AML-193 (cell line): Measurements from ENCODE around the gene NT5DC3.

ENCODE experiments used
- DNase-seq, 2 experiments: peaks; one replicate each; lab custom pipeline; 2025; lab: John Stamatoyannopoulos, UW

Gene NT5DC3

GRCh38 chr12:103783744-103784664 lies 57.0 kb downstream of the NT5DC3 start:
- no peak for DNase-seq

- no peak for DNase-seq
Observed at GRCh38 chr12:103782399-103782798, 58.6 kb downstream of the NT5DC3 start.

- DNase-seq = no peak
Observed at GRCh38 chr12:103780992-103781391, 60.0 kb downstream of the NT5DC3 start.

- no peak for DNase-seq
Observed at GRCh38 chr12:103780093-103780440, 61.0 kb downstream of the NT5DC3 start.

DNA sequence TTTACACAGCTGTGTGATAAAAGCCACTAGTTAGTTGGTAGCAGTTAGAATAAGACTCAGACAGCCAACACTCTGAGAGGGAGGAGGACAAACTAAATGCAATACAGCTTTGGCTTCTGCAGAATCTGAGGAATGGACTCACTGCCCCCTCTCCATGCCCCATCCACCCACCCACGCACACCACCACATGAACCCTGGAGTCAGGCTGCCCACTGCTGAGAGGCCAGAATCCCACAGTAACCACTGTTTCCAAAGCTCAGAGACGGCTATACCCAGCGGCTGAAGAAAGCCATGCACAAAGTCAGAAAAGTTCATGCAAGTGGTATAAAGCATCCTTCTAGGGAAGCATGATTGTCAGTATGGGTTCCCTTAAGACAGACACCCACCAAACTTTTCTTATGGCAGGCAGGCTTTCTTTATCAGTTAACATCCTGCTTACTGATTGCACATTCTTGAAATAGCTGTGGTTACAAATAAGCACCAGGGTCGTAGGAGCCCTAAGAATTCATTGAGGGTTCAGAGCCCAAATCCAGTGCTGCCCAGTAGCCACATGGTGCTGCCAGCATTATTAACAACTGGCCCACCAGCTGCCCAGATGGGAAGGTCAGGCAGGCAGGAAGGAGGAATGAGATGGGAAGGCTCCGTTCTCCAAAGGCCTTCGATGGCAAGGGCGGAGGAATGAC lies 61.5 kb downstream of the NT5DC3 start:
- DNase-seq = peak; percentile 89 to 100

DNA sequence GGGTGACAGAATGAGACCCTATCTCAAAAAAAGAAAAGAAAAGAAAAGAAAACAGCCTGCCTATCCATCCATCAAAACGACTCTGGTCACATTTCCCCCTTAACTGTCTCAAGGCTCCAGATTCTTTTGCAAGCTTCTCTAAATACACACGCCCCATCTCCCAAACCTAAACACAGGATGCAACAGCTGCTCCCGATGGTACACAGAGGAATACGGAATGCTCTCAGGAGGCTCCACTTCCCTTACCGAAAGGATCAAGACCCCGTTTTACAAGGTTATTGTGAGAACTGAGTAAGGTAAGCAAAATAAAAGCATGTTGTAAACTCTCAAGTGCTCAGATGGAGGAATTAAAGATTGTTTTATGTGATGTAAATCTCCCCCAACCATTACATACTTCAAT lies 62.3 kb downstream of the NT5DC3 start:
- no peak for DNase-seq

- DNase-seq = no peak
Observed at GRCh38 chr12:103774977-103775560, 66.0 kb downstream of the NT5DC3 start.

- no peak for DNase-seq
Observed at GRCh38 chr12:103773109-103773910, 67.7 kb downstream of the NT5DC3 start.

DNA sequence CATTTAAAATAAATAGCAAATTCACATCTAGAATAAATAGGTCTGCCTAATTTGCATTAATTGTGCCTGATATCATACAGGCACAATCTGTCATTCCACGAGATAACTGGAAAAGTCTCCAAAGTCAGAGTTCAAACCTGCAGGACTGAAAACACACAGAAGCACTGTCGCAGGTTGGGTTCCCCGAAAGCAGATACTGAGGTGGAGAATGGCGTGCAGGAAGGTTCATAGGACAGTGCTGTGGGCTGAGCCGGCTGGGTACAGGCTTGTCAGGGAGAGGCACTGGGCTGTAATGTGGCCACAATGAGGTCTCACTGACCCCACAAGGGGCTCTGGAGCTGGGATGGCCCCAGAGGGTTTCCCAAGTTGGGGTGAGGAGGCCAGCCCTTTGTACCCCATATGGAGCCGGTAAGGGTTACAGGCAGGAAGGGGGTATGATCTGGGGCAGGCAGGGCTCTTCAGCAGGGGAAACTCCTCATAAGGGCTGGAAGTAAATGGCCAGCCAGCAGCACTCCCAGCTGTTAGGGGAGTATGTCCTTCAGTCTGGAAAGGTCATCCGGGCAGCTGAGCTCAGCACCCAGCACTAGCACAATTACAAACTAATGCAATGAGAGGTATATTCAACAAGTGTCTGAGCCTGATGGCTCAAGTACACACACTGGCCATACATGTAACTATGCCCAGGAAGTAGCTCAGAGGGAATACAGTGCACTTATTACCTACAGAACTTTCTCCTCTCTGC lies 68.5 kb downstream of the NT5DC3 start:
- no peak for DNase-seq

- DNase-seq = peak; percentile 6 to 44
Observed at GRCh38 chr12:103771466-103771865, 69.6 kb downstream of the NT5DC3 start.

GRCh38 chr12:103769240-103769945 lies 71.6 kb downstream of the NT5DC3 start:
- DNase-seq = peak in 1 of 2 experiments; percentile 7

GRCh38 chr12:103768467-103769123 lies 72.4 kb downstream of the NT5DC3 start:
- DNase-seq = no peak

DNA sequence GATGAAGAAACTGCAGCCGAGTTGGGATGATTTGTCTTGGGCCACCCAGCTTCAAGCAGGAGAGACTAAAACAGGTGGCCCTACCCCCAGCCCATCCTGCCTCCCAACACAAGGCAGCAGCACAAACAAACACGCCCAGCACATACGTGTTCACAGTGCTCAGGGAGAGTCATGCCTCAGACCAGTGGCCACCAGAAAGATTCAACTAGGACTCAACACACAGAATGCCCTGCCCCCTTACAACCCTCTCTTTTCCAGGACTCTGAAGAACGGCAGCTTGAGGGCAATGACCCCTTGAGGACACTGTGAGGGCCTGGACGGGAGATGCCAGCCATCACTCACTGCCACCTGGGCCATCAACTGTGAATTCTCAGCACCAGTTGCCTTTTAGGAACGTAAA lies 75.0 kb downstream of the NT5DC3 start:
- DNase-seq = no peak

DNA sequence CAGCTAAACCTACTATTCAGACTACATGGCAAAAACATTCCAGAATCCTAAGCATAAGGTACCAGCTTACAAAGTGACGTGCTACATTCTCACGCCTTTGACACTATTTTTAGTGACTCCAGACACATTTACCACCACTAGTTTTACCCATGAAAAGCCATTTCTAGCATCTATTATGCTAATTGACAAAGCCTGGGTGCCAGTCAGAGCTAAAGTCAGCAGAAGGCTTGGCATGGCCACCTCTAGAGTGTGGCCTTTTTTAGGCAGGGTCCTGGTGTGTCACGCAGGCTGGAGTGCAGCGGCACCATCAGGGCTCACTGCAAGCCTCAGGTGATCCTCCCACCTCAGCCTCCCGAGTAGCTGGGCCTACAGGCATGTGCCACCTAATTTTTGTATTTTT lies 75.7 kb downstream of the NT5DC3 start:
- DNase-seq = no peak

GRCh38 chr12:103762473-103762872 lies 78.6 kb downstream of the NT5DC3 start:
- no peak for DNase-seq

DNA sequence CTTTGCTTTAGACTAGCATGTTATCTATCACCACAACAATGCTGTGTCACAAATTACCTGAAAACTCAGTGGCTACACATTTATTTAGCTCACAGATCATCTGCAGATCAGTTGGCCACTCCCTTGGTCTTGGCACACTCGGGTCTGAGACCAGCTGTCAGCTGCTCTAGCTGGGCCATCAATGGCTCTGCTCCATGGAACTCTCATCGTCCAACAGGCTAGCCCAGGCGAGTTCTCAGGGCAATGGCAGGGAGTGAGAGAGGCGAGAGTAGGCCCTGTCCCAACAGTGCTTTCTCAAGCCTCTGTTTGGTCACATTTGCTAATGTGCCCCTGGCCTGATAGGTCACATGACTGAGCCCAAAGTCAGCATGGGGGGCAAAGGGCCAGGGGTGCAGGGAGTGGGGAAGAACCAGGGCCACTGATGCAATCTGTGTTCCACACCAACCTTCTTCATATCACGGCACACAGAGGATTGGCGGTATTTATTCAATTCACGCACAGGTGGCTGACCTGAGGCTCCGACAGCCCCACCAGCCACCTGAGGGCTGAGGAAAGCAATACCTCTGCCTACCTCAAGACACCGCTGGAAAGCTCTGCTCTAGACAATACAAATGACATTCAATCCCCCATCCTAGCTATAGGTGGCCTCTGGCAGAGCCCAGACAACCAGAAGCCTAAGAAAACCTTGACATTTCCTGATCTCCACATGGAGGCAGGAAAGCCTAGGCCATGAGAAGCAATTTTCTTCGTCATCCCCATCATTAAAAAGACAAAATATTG lies 82.5 kb downstream of the NT5DC3 start:
- DNase-seq = no peak

DNA sequence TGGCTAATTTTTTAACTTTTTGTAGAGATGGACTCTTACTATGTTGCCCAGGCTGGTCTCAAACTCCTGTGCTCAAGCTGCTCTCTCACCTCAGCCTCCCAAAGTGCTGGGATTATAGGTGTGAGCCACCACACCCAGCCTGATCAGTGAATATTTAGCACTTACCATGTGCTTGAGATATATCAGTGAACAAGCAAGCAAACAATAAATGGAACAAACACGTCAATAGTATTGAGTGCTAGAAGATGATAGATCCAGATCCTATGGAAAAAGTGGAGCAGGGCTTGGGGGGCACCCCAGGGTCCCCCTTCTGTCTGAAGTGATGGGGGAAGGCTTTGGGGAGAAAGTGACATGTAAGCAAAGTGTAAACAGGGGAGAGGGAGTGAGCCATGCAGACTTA lies 83.8 kb downstream of the NT5DC3 start:
- DNase-seq = no peak

DNA sequence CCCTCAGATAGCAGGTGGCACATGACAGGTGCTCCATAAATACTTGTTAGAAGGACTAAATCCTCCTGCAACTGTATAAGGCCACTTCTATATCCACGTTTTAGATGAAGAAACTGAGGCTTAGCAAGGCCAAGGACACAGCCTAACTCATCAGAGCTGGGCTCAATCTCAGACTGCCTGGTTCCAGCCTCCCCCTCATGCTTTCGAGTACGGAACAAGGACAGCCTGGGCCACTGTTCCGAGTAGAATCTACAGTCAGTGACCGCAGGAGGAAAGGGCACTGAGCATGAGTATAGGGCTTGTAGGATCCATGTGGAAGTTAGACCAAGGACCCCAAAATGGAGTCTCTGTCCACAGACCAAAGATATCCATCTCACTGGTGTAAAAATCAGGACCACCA lies 84.6 kb downstream of the NT5DC3 start:
- no peak for DNase-seq

DNA sequence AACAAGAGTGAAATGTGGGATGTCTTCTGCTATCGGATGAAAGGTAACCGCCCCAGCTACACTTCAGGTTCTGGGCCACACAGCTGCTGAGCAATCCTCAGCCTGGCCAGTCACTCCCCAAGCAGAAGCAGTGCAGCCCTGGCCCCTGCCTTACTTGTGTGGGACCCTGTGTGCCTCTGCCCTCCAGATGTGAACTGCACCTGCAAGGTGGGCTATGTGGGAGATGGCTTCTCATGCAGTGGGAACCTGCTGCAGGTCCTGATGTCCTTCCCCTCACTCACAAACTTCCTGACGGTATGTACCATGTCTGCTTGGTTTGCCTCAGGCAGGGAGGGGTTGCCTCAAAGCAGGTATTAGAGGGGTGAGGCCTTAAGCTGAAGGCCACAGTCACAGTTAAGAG lies 85.6 kb downstream of the NT5DC3 start:
- DNase-seq = no peak
